ENCODE data around the gene RAP1A.

- TF ChIP-seq POLR2A (IDR thresholded peaks at IDR 0.05; ENCODE audit: low read depth), result no peak
- TF ChIP-seq CTCF (IDR thresholded peaks at IDR 0.05), result no peak
- no peak for TF ChIP-seq POLR2AphosphoS5 (IDR thresholded peaks at IDR 0.05)
Measured at GRCh38 chr1:111602974-111603373, 16.6 kb upstream of the RAP1A start.

Data from esophagus muscularis mucosa (tissue), 3 donors.